ENCODE results near the gene NTSR1. TPM values are rescaled to one million over a fixed set of nuclear protein-coding genes. Genes with fewer than 3 reads are reported as not detected.

The NTSR1 gene
- total RNA-seq, 2 experiments from 2014 or later = 0.55 to 0.56 TPM

GRCh38 chr20:62745952-62746288 lies 37.3 kb downstream of the NTSR1 start:
- DNase-seq = no peak
- ChIA-PET POLR2A (interaction anchor here (1.4 kb wide), 1 partner anchor 48 kb away, joined by 5 read pairs; no protein-coding TSS in a partner anchor), CTCF (no interaction called here)
- no peaks in the 10 kb centered on the region for H3K9me3 ChIP-seq (ENCODE audit: control insufficient read depth in 1 of 2, insufficient read depth in 1 of 2, low read length in 2 of 2)
- ATAC-seq (ENCODE audit: poor library complexity) = no peak
- no peaks in the 10 kb centered on the region for H3K36me3 ChIP-seq (ENCODE audit: insufficient read depth, low read length)
- Mint-ChIP-seq H3K36me3 (ENCODE audit: low read depth) (no peaks in the 10 kb centered on the region), H3K27ac (peak overlapping the region; percentile 94), H3K4me3 (no peak overlapping the region), H3K4me1 (ENCODE audit: low read depth) (peaks cover 27% of the 10 kb centered on the region), H3K9me3 (no peaks in the 10 kb centered on the region), H3K27me3 (no peaks in the 10 kb centered on the region)
- H3K27ac ChIP-seq (ENCODE audit: low read depth in 1 of 2, low read length in 2 of 2) = no peak overlapping the region
- no peak for TF ChIP-seq CTCF (IDR thresholded peaks at IDR 0.05)
- H3K27me3 ChIP-seq (ENCODE audit: control insufficient read depth in 1 of 2, insufficient read depth in 2 of 2, low read length in 2 of 2) = no peaks in the 10 kb centered on the region
- H3K4me3 ChIP-seq (ENCODE audit: low read length) = no peak overlapping the region
- intact Hi-C loops (cut with DNase I, micrococcal nuclease) = no loop called here
- H3K4me1 ChIP-seq (ENCODE audit: insufficient read depth, low read length) = peaks cover 46% of the 10 kb centered on the region

- Mint-ChIP-seq H3K36me3 (ENCODE audit: low read depth) (no peaks in the 10 kb centered on the region), H3K27ac (no peak overlapping the region)
- CTCF ChIA-PET = no interaction called here
Measured at GRCh38 chr20:62748311-62748710, 39.7 kb downstream of the NTSR1 start.

GRCh38 chr20:62749851-62750445 lies 41.3 kb downstream of the NTSR1 start:
- Mint-ChIP-seq H3K4me1 (ENCODE audit: low read depth) (peaks cover 18% of the 10 kb centered on the region), H3K9me3 (no peaks in the 10 kb centered on the region), H3K4me3 (no peak overlapping the region), H3K27ac (no peak overlapping the region), H3K36me3 (ENCODE audit: low read depth) (no peaks in the 10 kb centered on the region), H3K27me3 (no peaks in the 10 kb centered on the region)
- Histone ChIP-seq H3K9me3 (ENCODE audit: control insufficient read depth in 1 of 2, insufficient read depth in 1 of 2, low read length in 2 of 2) (no peaks in the 10 kb centered on the region), H3K27ac (ENCODE audit: low read depth in 1 of 2, low read length in 2 of 2) (no peak overlapping the region), H3K4me3 (ENCODE audit: low read length) (no peak overlapping the region), H3K36me3 (ENCODE audit: insufficient read depth, low read length) (no peaks in the 10 kb centered on the region), H3K27me3 (ENCODE audit: control insufficient read depth in 1 of 2, insufficient read depth in 2 of 2, low read length in 2 of 2) (no peaks in the 10 kb centered on the region), H3K4me1 (ENCODE audit: insufficient read depth, low read length) (peaks cover 13% of the 10 kb centered on the region)
- DNase-seq = no peak
- no peak for ATAC-seq (ENCODE audit: poor library complexity)
- TF ChIP-seq CTCF (IDR thresholded peaks at IDR 0.05) = no peak
- ChIA-PET POLR2A (no interaction called here), CTCF (no interaction called here)
- intact Hi-C loops (cut with DNase I, micrococcal nuclease) = no loop called here

More at GRCh38 chr20:62748311-62748710, 39.7 kb downstream of the NTSR1 start:
- POLR2A ChIA-PET = no interaction called here
- no peak for TF ChIP-seq CTCF (IDR thresholded peaks at IDR 0.05)
- no peak overlapping the region for H3K27ac ChIP-seq (ENCODE audit: low read depth in 1 of 2, low read length in 2 of 2)
- DNase-seq (no peak), ATAC-seq (ENCODE audit: poor library complexity) (no peak)
- Mint-ChIP-seq H3K4me3 (no peak overlapping the region), H3K4me1 (ENCODE audit: low read depth) (peaks cover 27% of the 10 kb centered on the region), H3K27me3 (no peaks in the 10 kb centered on the region), H3K9me3 (no peaks in the 10 kb centered on the region)
- H3K4me3 ChIP-seq (ENCODE audit: low read length) = no peak overlapping the region
- H3K27me3 ChIP-seq (ENCODE audit: control insufficient read depth in 1 of 2, insufficient read depth in 2 of 2, low read length in 2 of 2) = no peaks in the 10 kb centered on the region
- H3K36me3 ChIP-seq (ENCODE audit: insufficient read depth, low read length) = no peaks in the 10 kb centered on the region
- no peaks in the 10 kb centered on the region for H3K9me3 ChIP-seq (ENCODE audit: control insufficient read depth in 1 of 2, insufficient read depth in 1 of 2, low read length in 2 of 2)
- peaks cover 22% of the 10 kb centered on the region for H3K4me1 ChIP-seq (ENCODE audit: insufficient read depth, low read length)
- intact Hi-C loops (cut with DNase I, micrococcal nuclease) = no loop called here

Data from CD4-positive, alpha-beta T cell (primary cell).